Camera-type eye (tissue), 1 donor: ENCODE data around the gene AP4B1. TPM values are rescaled to one million over a fixed set of nuclear protein-coding genes. Genes with fewer than 3 reads are reported as not detected.

ENCODE experiments used
- total RNA-seq: library from RNA; depleted of rRNA; stranded (reverse); fragments of >200 nt; gene quantifications from one replicate; pipeline ENCODE4 v1.2.3, GENCODE V29; 2014

AP4B1 gene
- 37.5 TPM for total RNA-seq

DNA sequence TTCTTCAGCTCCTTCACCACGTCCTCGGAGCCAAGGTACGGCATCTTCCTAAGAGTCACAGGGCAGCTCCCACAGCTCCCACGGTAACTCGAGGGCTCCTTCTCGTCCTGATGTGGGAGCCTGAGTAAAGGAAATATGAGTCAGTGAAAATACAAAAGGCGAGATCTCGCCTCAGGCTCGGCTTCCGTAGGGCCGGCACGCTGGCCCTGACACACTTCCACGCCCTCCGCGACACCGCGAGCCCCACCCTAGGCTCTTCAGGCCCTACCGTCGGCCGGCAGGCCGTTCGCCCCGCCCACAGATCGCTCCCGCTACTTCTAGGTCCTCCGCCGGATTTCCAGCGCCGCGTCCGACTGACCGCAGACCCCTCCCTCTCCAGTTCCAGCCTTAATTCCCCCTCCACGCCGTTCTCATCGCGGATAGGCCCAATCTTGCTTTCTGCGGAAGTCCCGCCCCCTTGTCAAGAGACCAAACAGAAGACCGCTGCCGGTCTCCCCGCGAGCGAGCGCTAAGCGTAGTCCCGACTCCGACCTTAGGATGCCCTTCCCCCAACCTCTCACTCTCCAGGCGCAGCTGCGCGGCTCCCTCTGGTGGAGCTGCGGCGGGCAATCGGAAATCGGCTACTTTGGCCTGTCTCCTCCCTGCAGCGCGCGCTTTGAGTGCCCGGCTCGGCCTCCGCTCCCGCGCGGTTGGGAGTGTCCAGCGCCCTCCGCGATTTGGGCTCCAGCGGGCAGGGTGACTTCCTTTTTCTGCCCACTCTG is at the start of gene AP4B1, which contains the start of gene DCLRE1B:
Gene AP4B1, minus strand, starts transcription at position 126 of the 761 bp plus-strand sequence. Its CDS starts 82 bp downstream, at position 44.
Gene DCLRE1B, plus strand, starts transcription at position 653 of the 761 bp plus-strand sequence. CDS start 261 bp downstream, outside the sequence.

DNA sequence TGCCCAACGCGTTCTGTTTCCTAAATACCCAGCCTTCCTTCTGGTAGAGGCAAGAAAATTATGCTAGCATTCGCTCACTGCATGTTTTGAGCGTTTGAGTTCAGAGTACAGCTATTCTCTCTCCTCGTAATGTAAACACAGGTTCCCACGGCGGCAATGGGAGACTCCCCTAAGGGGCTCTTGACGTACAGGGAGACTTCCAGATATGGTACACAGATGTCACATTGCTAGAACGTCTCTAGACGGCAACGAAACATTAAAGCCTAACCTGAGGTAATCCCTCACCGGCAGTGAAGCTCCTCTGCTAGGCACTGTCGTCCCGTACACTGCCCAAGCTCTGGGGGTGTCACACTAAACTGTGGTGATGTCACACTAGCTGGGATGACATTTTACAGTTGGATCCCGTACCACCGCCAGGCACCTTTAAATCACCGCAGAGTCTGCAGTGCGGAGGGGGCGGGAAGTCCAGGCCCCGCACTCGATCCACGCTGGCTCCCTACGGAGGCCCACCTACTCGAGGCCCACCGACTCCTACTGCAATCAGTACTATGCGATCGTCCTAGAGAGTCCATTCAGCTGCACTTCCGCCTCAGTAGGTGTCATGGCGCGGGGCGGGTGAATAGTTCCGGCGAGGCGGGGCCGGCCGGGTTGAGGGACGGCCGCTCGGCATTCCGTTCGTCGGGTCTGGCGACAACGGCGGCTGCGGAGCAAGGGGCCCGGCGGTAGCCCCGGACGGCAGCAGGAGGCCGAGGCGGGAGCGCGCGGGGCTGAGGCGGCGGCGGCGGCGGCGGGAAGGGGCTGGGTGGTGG is 24.5 kb upstream of the AP4B1 start, which contains the start of gene HIPK1:
Gene HIPK1, plus strand, starts transcription at position 384 of the 809 bp plus-strand sequence.

DNA sequence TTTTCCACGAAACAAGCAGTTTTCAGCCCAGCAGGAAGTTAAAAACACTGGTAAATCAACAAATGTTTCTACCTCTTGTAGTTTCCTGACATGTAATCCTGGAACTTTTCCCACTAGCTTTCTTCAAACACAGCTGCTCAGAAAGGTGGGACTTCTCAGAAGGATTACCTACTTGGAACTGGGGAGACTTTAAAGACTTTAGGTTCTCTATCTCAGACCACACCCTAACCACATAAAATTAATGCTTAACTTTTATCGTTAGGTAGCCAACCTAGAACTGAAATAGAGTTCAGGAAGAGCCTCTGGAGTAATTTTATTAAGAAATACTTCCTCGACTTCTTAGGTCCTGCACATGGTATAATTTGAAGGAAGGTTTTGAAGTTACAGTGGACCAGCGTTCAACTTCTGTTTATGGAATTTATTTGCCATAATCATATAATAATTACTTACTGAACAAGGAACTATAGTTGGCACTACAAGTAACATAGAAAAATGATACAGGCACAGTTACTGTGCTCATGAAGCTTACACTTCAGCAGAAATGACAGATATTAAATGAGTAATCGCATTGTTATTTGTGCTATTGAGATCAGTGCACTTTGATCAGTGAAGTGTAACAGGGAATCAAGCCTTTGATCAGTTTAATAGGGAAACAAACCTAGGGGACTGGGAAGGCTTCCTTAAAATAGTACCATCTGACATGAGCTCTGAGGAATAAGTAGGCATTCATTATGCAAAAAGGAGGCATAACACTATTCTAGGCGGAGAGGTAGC is 17.0 kb downstream of the AP4B1 start, which contains the start of gene BCL2L15:
Gene BCL2L15, minus strand, starts transcription at position 180 of the 774 bp plus-strand sequence. CDS start 206 bp downstream, outside the sequence.

DNA sequence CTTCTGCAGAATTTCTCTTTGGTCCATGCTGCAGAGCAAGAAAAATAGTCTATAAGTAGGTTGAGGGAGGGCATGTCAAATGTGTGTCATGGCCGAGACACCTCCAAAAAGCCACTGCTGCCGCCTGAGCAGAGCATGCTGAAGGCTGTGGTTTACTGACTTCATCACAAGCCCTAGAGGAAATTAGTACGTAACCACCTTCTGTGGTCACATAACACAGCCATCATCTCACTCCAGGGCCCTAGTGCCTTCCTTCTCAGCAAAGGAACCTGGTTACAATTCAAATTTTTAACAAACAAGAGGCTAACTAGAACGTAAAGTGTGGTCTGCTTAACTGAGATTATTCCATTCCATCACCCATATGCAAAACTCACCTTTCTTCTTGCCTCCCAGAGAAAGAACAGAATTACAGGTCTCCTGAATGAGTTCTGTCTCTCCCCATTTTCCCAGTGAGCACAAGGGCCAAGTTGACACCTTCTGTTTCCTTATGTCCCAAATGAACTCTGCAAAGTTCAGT is 32.9 kb downstream of the AP4B1 start, which contains the start of gene PTPN22:
Gene PTPN22, minus strand, starts transcription at position 116 of the 517 bp plus-strand sequence.

Other genes with a start within 250 kb of the AP4B1 start
- 57.7 TPM for gene PHTF1, start 145.3 kb downstream of the AP4B1 start, total RNA-seq
- gene RSBN1, start 92.3 kb downstream of the AP4B1 start, total RNA-seq: 57.8 TPM
- 3.0 TPM for gene PTPN22, start 33.1 kb downstream of the AP4B1 start, total RNA-seq
- gene BCL2L15, start 17.2 kb downstream of the AP4B1 start, total RNA-seq: 0.49 TPM
- 5.2 TPM for gene DCLRE1B, start 527 bp upstream of the AP4B1 start, total RNA-seq
- 83.2 TPM for gene HIPK1, start 24.5 kb upstream of the AP4B1 start, total RNA-seq
- gene OLFML3, start 74.7 kb upstream of the AP4B1 start, total RNA-seq: 89.9 TPM
- gene SYT6, start 249.1 kb upstream of the AP4B1 start, total RNA-seq: 10.3 TPM